HT1080 (cell line): ENCODE results near the gene CIITA. TPM values are rescaled to one million over a fixed set of nuclear protein-coding genes. Genes with fewer than 3 reads are reported as not detected.
A peak's percentile ranks its signal among the peaks of the same experiment; 100 is the strongest.

Experiments
- DNase-seq: peaks from one replicate; pipeline ENCODE4 v3.0.0-alpha.2; 2015; ENCODE audit warnings: low read depth
- total RNA-seq: library from RNA; depleted of rRNA; stranded (reverse); fragments of >200 nt; shearing (Covaris generic); gene quantifications from 2 replicates; pipeline ENCODE4 v1.2.3, GENCODE V29; 2014

CIITA gene
- total RNA-seq, 1 experiment from 2014 or later, result 0.55 TPM

GRCh38 chr16:10879681-10880589 is 2.9 kb downstream of the CIITA start:
- DNase-seq, result no peak

- DNase-seq, result no peak
Observed at GRCh38 chr16:10880594-10881452, 3.8 kb downstream of the CIITA start.

GRCh38 chr16:10881479-10882030 is 4.6 kb downstream of the CIITA start:
- no peak for DNase-seq

DNA sequence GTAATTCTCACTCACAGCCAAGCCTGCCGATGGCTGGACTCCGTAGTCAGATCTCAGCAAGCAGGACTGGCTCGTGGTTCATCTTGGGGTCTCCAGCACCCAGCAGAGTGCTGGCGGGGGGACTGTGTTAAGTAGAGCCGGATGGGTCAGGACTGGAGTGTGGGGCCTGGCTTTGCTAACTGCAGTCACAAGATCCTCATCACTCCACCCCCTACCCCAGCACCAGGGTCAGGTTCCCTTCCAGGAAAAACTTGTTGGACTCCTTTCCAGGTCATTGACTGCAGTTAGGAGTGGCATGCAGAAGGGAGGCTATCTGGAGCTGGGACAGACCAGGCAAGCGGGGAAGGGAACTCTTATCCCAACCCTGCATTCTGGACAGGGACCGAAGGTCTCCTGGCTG is 6.0 kb downstream of the CIITA start:
- no peak for DNase-seq

GRCh38 chr16:10885246-10885645 is 8.2 kb downstream of the CIITA start:
- DNase-seq, result no peak

DNA sequence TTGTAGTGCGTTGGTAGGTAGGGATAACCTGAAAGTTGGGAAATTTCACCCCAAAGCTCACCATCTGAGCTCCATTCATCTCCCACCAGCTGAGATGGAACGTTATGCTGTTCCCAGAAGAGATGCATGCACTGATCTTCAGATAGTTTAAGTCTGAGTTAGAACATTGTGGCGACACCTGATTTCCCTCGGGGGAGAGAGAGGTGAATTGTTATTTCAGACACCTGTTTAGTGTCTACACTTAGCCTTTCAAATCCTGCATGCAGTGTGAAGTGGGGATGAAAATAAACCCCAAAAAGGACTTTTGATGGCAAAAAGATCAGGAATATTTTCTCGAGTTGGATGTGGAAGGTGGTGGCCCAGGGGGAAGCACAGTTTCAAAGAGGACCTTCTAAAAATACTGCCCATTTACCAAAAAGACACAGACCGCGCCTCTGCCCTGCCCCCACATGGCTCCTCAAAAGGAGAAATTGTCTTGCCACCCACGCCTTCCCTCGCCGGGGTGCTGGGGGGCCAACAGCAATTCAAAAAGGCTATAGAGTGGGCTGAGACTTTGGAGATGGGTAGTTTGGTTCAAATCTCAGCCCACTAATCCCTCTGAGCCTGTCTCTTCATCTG is 11.4 kb downstream of the CIITA start:
- no peak for DNase-seq

GRCh38 chr16:10889855-10890254 is 12.9 kb downstream of the CIITA start:
- DNase-seq, result no peak

DNA sequence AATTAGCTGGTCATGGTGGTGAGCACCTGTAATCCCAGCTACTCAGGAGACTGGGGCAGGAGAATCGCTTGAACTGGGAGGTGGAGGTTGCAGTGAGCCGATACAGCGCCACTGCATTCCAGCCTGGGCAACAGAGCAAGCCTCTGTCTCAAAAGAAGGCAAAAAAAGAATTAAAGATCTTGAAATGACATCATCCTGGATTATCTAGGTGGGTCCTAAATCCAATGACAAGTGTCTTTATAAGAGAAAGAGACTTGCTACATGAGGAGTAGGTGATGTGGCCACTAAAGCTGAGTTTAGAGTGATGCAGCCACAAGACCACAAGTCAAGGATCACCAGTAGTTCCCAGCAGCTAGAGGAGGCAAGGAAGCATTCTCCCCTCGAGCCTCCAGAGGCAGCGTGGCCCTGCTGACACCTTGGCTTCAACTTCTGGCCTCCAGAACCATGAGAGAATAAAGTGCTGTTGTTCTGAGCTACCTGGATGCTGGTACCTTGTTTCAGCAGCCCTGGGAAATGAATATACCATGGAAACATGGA is 15.8 kb downstream of the CIITA start:
- DNase-seq, result no peak

- DNase-seq, result no peak
Observed at GRCh38 chr16:10895053-10895946, 18.3 kb downstream of the CIITA start.

DNA sequence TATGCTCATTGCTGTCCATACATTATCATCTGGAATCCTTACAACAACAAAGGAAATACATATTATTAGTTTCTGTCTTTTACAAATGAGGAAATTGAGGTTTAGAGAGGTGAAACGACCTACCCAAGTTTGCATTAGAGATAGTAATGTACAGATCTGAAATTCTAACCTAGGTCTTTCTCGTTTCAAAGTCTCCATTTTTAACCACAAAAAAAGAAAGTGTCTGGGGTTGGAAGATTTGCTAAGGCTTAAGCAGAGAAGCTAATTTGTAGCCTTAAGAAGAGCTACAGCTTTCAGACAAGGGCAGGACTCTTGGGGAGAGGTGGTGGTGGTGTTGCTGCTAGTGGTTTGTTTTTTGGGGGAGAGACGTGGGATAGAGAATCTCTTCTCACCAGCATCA is 19.2 kb downstream of the CIITA start:
- no peak for DNase-seq

DNA sequence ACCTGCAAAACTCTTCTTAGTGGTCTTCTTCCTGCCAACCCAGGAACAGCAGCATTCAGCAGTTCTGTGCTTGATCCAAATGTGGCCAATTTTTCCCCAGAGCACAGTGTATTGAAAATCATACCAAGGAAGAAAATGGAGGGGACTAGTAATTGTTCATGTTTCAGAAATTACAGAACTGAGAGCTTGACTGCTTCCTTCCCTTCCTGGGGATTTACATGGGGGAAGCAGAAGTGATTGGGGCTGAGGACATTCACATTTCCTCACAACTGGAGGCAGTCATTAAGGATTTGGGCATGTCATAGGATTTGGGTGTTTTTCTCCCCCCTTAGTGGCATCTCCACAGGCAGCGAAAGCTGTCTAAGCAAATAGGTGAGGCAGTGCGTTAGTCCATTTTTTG is 19.7 kb downstream of the CIITA start:
- no peak for DNase-seq

- no peak for DNase-seq
Observed at GRCh38 chr16:10897134-10897533, 20.1 kb downstream of the CIITA start.

DNA sequence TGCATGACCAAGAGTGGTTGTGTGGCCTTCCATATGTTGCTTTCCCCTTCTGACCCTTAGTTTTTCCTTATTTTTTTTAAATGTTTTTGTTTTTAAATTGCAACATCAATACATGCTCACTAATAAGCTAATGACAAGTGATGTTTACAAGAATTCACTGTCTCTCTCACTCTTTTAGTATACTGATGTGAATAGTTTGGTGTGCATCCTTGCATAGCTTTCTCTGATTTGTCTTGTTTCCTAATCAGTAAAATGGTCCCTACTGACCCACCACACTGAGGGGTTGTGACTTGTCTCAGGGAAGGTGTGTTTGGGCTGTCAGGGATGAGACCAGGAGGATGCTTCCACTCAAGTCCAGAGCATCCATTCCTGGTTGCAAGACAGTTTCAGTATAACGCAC is 26.0 kb downstream of the CIITA start:
- no peak for DNase-seq

DNA sequence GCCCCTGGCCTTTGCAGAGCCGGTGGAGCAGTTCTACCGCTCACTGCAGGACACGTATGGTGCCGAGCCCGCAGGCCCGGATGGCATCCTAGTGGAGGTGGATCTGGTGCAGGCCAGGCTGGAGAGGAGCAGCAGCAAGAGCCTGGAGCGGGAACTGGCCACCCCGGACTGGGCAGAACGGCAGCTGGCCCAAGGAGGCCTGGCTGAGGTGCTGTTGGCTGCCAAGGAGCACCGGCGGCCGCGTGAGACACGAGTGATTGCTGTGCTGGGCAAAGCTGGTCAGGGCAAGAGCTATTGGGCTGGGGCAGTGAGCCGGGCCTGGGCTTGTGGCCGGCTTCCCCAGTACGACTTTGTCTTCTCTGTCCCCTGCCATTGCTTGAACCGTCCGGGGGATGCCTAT is 29.5 kb downstream of the CIITA start:
- no peak for DNase-seq

- DNase-seq, result no peak
Observed at GRCh38 chr16:10906914-10907756, 30.1 kb downstream of the CIITA start.

- no peak for DNase-seq
Observed at GRCh38 chr16:10907757-10908045, 30.7 kb downstream of the CIITA start.

- DNase-seq, result no peak
Observed at GRCh38 chr16:10911267-10911666, 34.3 kb downstream of the CIITA start.

- no peak for DNase-seq
Observed at GRCh38 chr16:10916534-10916933, 39.5 kb downstream of the CIITA start.

DNA sequence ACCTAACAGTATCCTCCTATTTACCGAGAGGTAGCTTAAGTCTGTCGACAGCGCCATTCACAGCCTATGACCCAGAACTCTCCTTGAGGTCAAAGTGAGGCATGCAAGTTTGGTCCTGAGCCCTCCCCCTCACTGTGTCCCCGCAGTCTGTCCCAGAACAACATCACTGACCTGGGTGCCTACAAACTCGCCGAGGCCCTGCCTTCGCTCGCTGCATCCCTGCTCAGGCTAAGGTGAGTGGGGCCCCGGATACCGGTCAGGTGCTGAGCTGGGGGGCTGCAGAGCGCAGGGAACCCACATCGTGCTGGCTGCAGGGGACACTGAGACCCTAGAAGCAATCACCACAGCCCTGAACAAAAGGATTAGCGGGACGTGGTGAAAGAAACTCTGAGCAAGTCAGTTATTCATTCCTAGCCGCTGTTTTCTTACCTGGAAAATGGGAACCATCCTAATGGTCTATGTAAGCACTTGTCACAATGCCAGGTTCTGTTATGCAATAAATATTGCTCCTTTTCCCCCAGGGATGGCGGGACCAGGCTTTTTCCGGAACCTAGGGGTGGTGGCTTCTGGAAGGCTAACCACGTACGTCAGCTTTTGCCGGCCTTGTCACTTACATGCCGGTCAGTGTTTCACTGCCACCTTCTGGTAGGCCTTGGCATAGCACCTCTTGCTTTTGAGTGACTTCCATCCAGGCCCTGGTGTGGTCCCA is 41.4 kb downstream of the CIITA start:
- peak; percentile 86 for DNase-seq
